ENCODE results near the gene CNN3. TPM values are rescaled to one million over a fixed set of nuclear protein-coding genes. Genes with fewer than 3 reads are reported as not detected.

Gene CNN3
- total RNA-seq, 4 donors from 2014 or later, result 89.9 to 116 (median 96.2) TPM

DNA sequence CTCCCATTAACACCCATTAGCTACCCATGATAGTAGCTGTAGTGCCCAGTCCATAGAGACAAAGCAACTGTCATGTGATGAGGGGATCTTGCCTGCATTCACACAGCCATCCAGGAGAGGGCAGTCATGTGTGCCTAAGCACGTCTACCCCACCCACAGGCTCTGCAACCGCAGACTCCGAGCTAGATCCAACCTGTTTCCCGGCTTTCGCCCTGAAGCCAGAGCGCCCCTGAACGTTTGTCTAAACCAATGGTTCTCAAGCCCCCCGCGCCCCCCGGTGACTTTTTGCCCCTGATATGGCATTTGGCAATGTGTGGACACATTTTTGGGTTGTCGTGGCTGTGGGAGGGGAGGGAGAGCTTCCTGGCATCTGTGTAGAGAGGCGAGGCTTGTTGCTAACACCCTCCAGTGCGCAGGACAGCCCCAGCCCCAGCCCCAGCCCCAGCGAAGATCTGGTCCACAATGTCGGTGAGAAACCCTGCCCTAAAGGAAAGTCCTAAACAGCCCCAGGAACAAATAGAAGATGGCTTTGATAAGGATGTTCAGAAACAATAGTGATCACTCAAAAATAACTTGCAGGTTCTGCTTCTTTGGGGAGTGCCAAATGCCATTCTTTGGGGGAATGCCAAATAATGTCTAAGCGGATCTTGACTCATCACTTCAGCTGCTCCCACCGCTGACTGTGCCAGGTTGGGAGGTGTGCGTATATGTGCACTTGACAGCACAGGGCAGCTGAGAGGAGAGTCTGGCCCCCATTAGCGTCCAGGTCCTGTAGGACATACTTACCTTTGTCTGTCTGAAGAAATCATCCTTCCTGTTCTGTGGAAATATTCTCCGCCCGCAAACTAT is 72.2 kb downstream of the CNN3 start:
- H3K4me3 ChIP-seq, result peak overlapping the region; percentile 20 to 53 (median 40)
- H3K36me3 ChIP-seq, result peaks cover 0 to 6% (median 0%) of the 10 kb centered on the region in 3 donors
- peak overlapping the region; percentile 5 to 54 (median 47) for H3K27ac ChIP-seq
- no peaks in the 10 kb centered on the region for H3K9me3 ChIP-seq
- H3K4me1 ChIP-seq, result peaks cover 0 to 12% (median 2%) of the 10 kb centered on the region in 4 donors
- no peaks in the 10 kb centered on the region for H3K27me3 ChIP-seq
- no peak for TF ChIP-seq POLR2A (IDR thresholded peaks at IDR 0.05)
- TF ChIP-seq, protein P1, sequence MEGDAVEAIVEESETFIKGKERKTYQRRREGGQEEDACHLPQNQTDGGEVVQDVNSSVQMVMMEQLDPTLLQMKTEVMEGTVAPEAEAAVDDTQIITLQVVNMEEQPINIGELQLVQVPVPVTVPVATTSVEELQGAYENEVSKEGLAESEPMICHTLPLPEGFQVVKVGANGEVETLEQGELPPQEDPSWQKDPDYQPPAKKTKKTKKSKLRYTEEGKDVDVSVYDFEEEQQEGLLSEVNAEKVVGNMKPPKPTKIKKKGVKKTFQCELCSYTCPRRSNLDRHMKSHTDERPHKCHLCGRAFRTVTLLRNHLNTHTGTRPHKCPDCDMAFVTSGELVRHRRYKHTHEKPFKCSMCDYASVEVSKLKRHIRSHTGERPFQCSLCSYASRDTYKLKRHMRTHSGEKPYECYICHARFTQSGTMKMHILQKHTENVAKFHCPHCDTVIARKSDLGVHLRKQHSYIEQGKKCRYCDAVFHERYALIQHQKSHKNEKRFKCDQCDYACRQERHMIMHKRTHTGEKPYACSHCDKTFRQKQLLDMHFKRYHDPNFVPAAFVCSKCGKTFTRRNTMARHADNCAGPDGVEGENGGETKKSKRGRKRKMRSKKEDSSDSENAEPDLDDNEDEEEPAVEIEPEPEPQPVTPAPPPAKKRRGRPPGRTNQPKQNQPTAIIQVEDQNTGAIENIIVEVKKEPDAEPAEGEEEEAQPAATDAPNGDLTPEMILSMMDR (IDR thresholded peaks at IDR 0.05), result peak; percentile 61 to 98 (median 92)
- peak; percentile 79 to 93 (median 85) for DNase-seq

DNA sequence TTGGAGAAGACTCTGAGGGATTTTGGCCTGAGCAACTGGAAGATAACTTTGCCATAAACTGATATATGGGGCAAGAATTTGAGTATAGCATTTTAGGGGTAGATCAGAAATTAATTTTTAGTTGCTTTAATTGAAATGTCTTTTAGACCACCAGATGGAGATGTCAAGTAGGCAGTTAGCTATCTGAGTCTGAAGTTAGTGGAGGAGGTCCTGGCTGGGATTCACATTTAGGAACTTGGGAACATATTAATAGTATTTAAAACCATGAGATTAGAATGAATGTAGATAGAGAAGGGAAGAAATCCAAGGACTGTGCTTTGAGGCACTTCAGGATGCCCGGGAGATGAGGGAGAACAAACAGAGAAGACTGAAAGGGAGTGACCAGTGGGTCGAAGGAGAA is 74.1 kb downstream of the CNN3 start:
- no peaks in the 10 kb centered on the region for H3K27me3 ChIP-seq
- DNase-seq, result no peak
- no peak overlapping the region for H3K27ac ChIP-seq
- H3K36me3 ChIP-seq, result peaks cover 0 to 11% (median 0%) of the 10 kb centered on the region in 3 donors
- TF ChIP-seq POLR2A (IDR thresholded peaks at IDR 0.05), result no peak
- TF ChIP-seq, protein P1 (IDR thresholded peaks at IDR 0.05), result no peak
- H3K9me3 ChIP-seq, result no peaks in the 10 kb centered on the region
- no peak overlapping the region for H3K4me3 ChIP-seq
- H3K4me1 ChIP-seq, result peaks cover 0 to 12% (median 2%) of the 10 kb centered on the region in 4 donors

DNA sequence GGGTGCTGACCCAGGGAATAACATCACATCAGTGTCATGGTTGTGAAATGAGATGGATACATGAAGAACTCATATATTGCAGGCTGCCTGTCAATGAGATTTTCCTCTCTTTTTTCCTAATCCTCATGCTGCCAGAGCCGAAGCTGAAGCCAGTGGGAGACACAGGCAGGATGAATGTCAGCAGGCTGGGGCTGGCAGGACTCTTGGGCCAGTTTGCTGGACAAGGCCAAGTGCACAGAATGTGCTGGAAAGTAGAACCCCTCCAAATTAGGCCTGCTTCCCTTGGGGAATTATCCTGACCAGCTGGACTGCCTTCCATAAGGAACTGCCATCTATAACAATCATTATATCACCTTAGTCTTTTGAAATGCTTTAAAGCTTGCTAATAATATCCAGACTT is 75.3 kb downstream of the CNN3 start:
- no peak overlapping the region for H3K27ac ChIP-seq
- DNase-seq, result no peak
- peaks cover 0 to 12% (median 2%) of the 10 kb centered on the region in 4 donors for H3K4me1 ChIP-seq
- no peak overlapping the region for H3K4me3 ChIP-seq
- H3K9me3 ChIP-seq, result no peaks in the 10 kb centered on the region
- no peak for TF ChIP-seq POLR2A (IDR thresholded peaks at IDR 0.05)
- TF ChIP-seq, protein P1 (IDR thresholded peaks at IDR 0.05), result no peak
- H3K27me3 ChIP-seq, result no peaks in the 10 kb centered on the region
- H3K36me3 ChIP-seq, result peaks cover 0 to 21% (median 0%) of the 10 kb centered on the region in 3 donors

Other genes starting within 250 kb of the CNN3 start
- gene SLC44A3, start 106.8 kb downstream of the CNN3 start, total RNA-seq, result 10 to 100 TPM; 26.4 to 49.0 (median 40.0) TPM
- 1 to 10 TPM in 3 of 4 donors, not detected in 1; 1.9 to 3.3 (median 2.6) TPM for gene ALG14, start 145.8 kb upstream of the CNN3 start, total RNA-seq
- 10 to 100 TPM in 3 of 4 donors, 1 to 10 TPM in 1; 2.5 to 18.9 (median 12.4) TPM for gene TLCD4, start 190.2 kb upstream of the CNN3 start, total RNA-seq